Raji (cell line): ENCODE measurements around the gene MFNG.

Experiments
- POLR2A ChIP-seq: IDR thresholded peaks from 2 replicates; pipeline ENCODE4 v1.6.1; 2011; ENCODE audit warnings: low read depth, low read length, control low read depth; ENCODE audit not compliant: insufficient read depth

MFNG gene

GRCh38 chr22:37501610-37502341 lies 15.6 kb upstream of the MFNG start:
- no peak for TF ChIP-seq POLR2A

GRCh38 chr22:37500745-37501609 lies 14.8 kb upstream of the MFNG start:
- TF ChIP-seq POLR2A, result no peak

- TF ChIP-seq POLR2A, result no peak
Observed at GRCh38 chr22:37499789-37500540, 13.8 kb upstream of the MFNG start.

GRCh38 chr22:37499027-37499707 lies 13.0 kb upstream of the MFNG start:
- TF ChIP-seq POLR2A, result no peak

GRCh38 chr22:37498289-37498909 lies 12.2 kb upstream of the MFNG start:
- no peak for TF ChIP-seq POLR2A

GRCh38 chr22:37497062-37497599 lies 10.9 kb upstream of the MFNG start:
- no peak for TF ChIP-seq POLR2A

GRCh38 chr22:37496651-37497050 lies 10.5 kb upstream of the MFNG start:
- no peak for TF ChIP-seq POLR2A

- no peak for TF ChIP-seq POLR2A
Observed at GRCh38 chr22:37493979-37494378, 7.8 kb upstream of the MFNG start.

- no peak for TF ChIP-seq POLR2A
Observed at GRCh38 chr22:37492428-37493344, 6.5 kb upstream of the MFNG start.

GRCh38 chr22:37491559-37492427 lies 5.6 kb upstream of the MFNG start:
- TF ChIP-seq POLR2A, result no peak

- no peak for TF ChIP-seq POLR2A
Observed at GRCh38 chr22:37491106-37491505, 4.9 kb upstream of the MFNG start.

- TF ChIP-seq POLR2A, result no peak
Observed at GRCh38 chr22:37489983-37490382, 3.8 kb upstream of the MFNG start.

- TF ChIP-seq POLR2A, result no peak
Observed at GRCh38 chr22:37488337-37489135, 2.4 kb upstream of the MFNG start.
